ENCODE measurements around the gene MXD4. TPM values are rescaled to one million over a fixed set of nuclear protein-coding genes. Genes with fewer than 3 reads are reported as not detected.
A peak's percentile ranks its signal among the peaks of the same experiment; 100 is the strongest.

The MXD4 gene
- total and polyA plus RNA-seq, 12 donors, result 13.9 to 245 (median 96.4) TPM

- Histone ChIP-seq H3K4me1 (replicated peaks in 1 of 2) (peaks cover 33 to 44% of the 10 kb centered on the region in 2 donors), H3K9me3 (replicated peaks in 1 of 3) (no peaks in the 10 kb centered on the region), H3K4me3 (no peak overlapping the region), H3K27ac (no peak overlapping the region), H3K27me3 (no peaks in the 10 kb centered on the region), H3K36me3 (replicated peaks in 1 of 2) (no peaks in the 10 kb centered on the region)
- DNase-seq, result peak in 2 of 7 donors; percentile 19
- no peak for TF ChIP-seq POLR2A (IDR thresholded peaks at IDR 0.05)
- no peak for TF ChIP-seq CTCF (IDR thresholded peaks at IDR 0.05)
- intact Hi-C loops (cut with DNase I), result loop anchor here in 1 of 2 donors (5.0 kb wide), 1 partner anchor 143 kb away; no protein-coding TSS in a partner anchor
- 81 to 88% (median 84%) methylated on average over 3 to 6 of the region's 6 CpGs for WGBS, 4 donors
Measured at GRCh38 chr4:2264481-2265041, 2.7 kb upstream of the MXD4 start.

- Histone ChIP-seq H3K9me3 (replicated peaks in 1 of 3) (no peaks in the 10 kb centered on the region), H3K4me1 (replicated peaks in 1 of 2) (peaks cover 39 to 51% of the 10 kb centered on the region in 2 donors), H3K4me3 (no peak overlapping the region), H3K27ac (no peak overlapping the region), H3K36me3 (replicated peaks in 1 of 2) (no peaks in the 10 kb centered on the region), H3K27me3 (no peaks in the 10 kb centered on the region)
- WGBS, 4 donors, result 87 to 96% (median 90%) methylated on average over 4 to 6 of the region's 6 CpGs; no CpG with 5 or more reads in 1 of the 4 donors
- DNase-seq, result peak in 2 of 7 donors; percentile 10 to 18
- TF ChIP-seq CTCF (IDR thresholded peaks at IDR 0.05) (no peak), POLR2A (IDR thresholded peaks at IDR 0.05) (no peak)
- intact Hi-C loops (cut with DNase I), result no loop called here
Measured at GRCh38 chr4:2263926-2264321, 2.0 kb upstream of the MXD4 start.

GRCh38 chr4:2262944-2263250 lies 988 bp upstream of the MXD4 start:
- no peak for TF ChIP-seq POLR2A (IDR thresholded peaks at IDR 0.05)
- TF ChIP-seq CTCF (IDR thresholded peaks at IDR 0.05), result no peak
- Histone ChIP-seq H3K9me3 (replicated peaks in 1 of 3) (no peaks in the 10 kb centered on the region), H3K27ac (peak overlapping the region; percentile 43 to 98 (median 96)), H3K36me3 (replicated peaks in 1 of 2) (peaks cover 0 to 9% of the 10 kb centered on the region in 2 donors), H3K27me3 (no peaks in the 10 kb centered on the region), H3K4me1 (replicated peaks in 1 of 2) (peaks cover 50 to 61% of the 10 kb centered on the region in 2 donors), H3K4me3 (peak overlapping the region; percentile 35 to 60 (median 44))
- no peak for DNase-seq
- intact Hi-C loops (cut with DNase I), result no loop called here
- 33 to 40% (median 36%) methylated on average over 13 of the region's 13 CpGs for WGBS, 4 donors

- Histone ChIP-seq H3K36me3 (replicated peaks in 1 of 2) (peaks cover 0 to 9% of the 10 kb centered on the region in 2 donors), H3K27me3 (no peaks in the 10 kb centered on the region), H3K27ac (peak overlapping the region; percentile 43 to 98 (median 97)), H3K9me3 (replicated peaks in 1 of 3) (no peaks in the 10 kb centered on the region), H3K4me3 (peak overlapping the region; percentile 35 to 99 (median 48)), H3K4me1 (replicated peaks in 1 of 2) (peaks cover 54 to 67% of the 10 kb centered on the region in 2 donors)
- intact Hi-C loops (cut with DNase I), result no loop called here
- 0 to 1% (median 0%) methylated on average over 7 to 98 of the region's 98 CpGs for WGBS, 4 donors
- peak; percentile 99 to 100 (median 100) for DNase-seq
- no peak for TF ChIP-seq CTCF (IDR thresholded peaks at IDR 0.05)
- peak; percentile 97 to 99 for TF ChIP-seq POLR2A (IDR thresholded peaks at IDR 0.05)
Measured at GRCh38 chr4:2262145-2262943, 435 bp upstream of the MXD4 start.

All from adrenal gland (tissue), 12 donors.